ENCODE data around the gene INKA2.

Gene INKA2

GRCh38 chr1:111739194-111739924, at the start of gene INKA2:
Gene INKA2 (minus strand): TSS chr1:111739395. CDS start chr1:111739242, 153 bp downstream.
- DNase-seq, result peak; percentile 90

GRCh38 chr1:111786669-111787207, 47.5 kb upstream of the INKA2 start:
- DNase-seq, result no peak

DNA sequence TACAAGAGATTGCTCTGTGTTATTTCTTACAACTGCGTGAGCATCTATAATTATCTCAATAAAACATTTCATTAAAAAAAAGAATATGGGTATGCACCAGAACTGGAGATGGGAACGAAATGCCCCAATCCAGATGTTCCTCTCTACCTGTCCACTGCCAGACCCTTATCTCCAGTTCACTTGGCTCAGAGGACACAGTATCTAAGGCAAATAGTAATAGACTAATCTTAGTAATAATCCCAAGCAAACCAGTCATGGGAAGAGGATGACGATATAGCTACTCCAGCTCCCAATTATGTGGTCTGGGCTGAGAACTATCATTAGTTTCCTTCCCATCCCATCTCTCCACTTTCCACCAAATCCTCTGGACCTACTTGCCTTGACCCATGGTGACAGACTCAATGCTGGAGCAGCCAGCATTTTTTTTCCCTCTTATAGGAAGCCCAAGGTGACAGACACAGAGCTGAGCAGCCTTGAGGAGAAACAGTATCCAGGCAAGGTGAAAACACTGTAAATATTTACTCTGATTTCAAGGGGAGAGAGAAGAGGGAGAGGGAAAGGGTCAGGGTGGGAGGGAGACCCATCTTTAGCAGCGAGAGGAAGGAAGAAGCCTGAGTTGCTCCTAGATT, 45.2 kb upstream of the INKA2 start:
- DNase-seq, result no peak

GRCh38 chr1:111779546-111779945, 40.4 kb upstream of the INKA2 start:
- DNase-seq, result no peak

- DNase-seq, result no peak
Observed at GRCh38 chr1:111778541-111779051, 39.4 kb upstream of the INKA2 start.

- no peak for DNase-seq
Observed at GRCh38 chr1:111778066-111778465, 38.9 kb upstream of the INKA2 start.

GRCh38 chr1:111777301-111777700, 38.1 kb upstream of the INKA2 start:
- DNase-seq, result no peak

DNA sequence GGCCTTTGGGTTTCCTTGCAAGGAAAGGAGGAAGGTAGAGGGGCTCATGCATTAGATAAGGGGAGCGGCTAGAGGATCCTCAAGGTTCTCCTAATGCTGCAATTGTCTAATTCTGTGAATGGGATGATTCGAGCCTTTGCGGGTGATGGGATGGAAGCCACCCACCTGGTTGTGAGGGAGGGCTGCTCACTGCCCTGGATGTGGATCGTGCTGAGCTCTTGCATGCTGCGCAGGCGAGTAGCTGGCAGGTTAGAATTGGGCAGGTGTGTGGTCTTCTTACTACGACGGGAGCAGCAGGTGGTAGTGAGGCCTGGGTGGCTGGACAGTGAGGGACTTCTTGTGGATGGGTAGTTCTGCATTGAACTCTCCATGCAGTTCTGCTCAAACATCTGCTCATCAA, 37.7 kb upstream of the INKA2 start:
- DNase-seq, result no peak

GRCh38 chr1:111776391-111776790, 37.2 kb upstream of the INKA2 start:
- DNase-seq, result peak; percentile 3

DNA sequence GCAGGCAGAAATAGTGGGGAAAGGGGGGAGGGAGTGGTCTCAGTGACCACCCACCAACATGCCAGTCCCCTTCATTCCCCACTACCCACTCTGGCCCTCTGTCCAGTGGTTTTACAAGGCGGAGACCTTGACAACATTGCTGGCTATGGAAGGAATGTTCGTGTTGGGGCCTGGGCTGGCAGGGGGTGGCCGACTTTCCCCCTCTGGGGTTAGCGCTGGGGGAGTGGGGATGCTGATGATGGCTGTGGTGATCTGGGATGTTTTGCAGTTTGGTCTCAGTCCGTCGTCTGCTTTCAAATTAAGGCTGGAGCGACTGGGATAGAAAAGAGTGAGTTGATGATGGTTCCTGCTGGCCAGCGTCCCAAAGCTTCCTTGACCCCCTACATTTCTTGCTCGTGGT, 36.8 kb upstream of the INKA2 start:
- DNase-seq, result no peak

GRCh38 chr1:111770916-111771315, 31.7 kb upstream of the INKA2 start:
- no peak for DNase-seq

DNA sequence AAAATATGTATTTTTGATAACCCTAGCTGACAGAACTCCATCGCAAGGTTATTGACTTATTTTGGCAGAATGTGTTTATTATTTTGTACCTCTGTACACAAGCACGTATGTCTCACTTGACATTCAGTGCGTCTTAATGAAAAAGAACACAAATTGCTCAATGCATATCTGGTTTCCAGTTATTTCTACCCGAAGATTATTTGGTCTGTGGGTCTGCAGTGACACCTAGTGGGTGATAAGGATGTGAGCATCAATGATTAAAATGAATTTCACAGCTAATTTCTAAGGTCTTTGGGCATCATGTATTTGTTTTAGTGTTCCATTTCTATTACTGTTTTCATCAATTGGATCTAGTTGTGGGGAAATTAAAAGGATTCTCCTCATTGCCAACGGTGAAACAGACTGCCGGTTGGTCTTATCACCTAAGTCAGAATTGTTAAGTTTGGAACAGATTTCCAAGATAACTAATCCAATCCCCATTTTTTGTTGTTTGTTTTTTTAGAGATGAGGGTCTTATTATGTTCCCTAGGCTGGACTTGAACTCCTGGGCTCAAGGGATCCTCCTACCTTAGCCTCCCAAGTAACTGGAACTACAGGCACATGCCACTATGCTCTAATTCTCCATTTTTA, 30.4 kb upstream of the INKA2 start:
- peak; percentile 43 for DNase-seq

DNA sequence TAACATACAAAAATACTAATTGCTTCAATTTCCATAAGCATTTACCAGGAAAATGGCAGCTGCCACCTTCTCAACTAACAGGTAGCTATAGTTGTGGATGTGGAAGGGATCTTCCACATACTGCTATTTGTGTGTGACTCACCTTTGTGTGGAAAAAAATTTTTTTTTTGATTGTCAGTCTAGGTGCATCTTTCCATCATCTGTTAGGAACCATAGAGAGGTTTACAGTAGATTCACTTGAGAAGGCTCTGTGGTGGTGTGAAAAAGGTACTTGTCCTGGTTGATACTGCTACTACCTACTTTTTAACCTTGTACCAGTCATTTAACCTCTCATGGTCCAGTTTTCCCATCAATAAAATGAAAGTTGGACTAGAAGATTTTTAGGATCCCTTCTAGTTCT, 29.4 kb upstream of the INKA2 start:
- no peak for DNase-seq

GRCh38 chr1:111768023-111768422, 28.8 kb upstream of the INKA2 start:
- no peak for DNase-seq

DNA sequence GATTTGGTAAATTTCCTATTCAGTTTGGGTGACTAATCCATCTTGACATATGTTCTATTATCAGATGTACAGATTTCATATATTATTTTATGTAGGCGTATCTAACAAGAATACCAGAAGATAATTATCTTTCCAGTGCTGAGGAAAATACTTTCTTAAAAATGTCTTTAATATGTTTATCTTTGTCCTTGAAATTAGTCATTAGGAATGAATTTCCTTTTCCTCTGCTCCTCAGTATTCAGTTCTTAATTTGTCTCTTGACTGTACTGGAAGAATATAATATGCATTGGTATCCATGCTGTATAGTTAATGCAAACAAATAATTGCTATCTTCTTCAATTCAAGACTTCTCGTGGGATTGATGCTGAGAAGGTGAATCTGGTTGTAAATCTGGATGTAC, 23.1 kb upstream of the INKA2 start:
- DNase-seq, result no peak

GRCh38 chr1:111761717-111762116, 22.5 kb upstream of the INKA2 start:
- DNase-seq, result no peak

GRCh38 chr1:111758373-111758772, 19.2 kb upstream of the INKA2 start:
- DNase-seq, result no peak

- DNase-seq, result no peak
Observed at GRCh38 chr1:111756124-111756513, 16.9 kb upstream of the INKA2 start.

GRCh38 chr1:111755331-111756123, 16.3 kb upstream of the INKA2 start, which contains the start of gene DDX20:
Gene DDX20 (plus strand): TSS chr1:111755901. CDS start chr1:111755925, 24 bp downstream.
- peak; percentile 99 for DNase-seq

DNA sequence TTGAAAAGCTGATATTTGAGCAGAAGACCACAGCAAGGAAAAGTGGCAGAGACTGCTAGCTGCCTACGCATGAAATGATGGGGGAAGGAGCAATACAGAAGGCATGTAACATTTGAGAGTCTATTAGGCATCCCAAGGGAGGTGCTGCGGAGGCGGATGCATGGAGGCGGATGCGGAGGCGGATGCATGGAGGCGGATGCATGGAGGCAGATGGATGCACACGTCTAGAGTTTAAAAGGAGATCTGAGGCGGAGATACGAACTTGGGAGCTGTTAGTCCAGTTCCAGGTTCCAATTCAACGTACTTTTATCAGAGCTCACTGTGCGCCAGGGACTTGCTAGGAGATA, 15.8 kb upstream of the INKA2 start:
- DNase-seq, result peak; percentile 68

- DNase-seq, result no peak
Observed at GRCh38 chr1:111751906-111752575, 12.8 kb upstream of the INKA2 start.

DNA sequence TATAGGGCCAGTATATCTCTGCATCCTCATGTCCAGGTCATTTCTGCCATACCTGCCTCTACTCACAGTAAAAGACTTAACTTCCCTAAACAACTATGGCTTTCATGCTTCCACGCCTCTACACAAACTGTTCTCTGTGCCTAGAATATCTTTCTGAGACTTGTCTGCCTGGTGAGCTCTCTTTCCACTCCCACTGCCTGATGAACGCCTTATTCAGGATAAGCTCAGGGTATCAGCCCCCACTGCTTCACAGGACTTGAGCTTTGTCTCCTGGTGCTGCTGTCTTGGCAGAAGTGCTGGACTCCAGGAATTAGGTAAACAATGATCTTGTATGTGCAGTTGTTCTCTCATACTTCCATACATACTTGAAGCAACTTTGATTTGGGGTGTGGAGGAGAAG, 11.7 kb upstream of the INKA2 start:
- no peak for DNase-seq
